Natural killer cell (primary cell): ENCODE data around the gene CCDC85C. TPM values are rescaled to one million over a fixed set of nuclear protein-coding genes. Genes with fewer than 3 reads are reported as not detected.

Experiments
- ATAC-seq, 3 donors: fragments of 150-1000 bp in 2 of 3; fragments of 200-7000 bp in 1 of 3; cut with Tn5 transposase; 1 replicate in 1 of 3; 2 replicates in 2 of 3; pipeline ENCODE4 v1.10.0; 2021; ENCODE audit warnings: mild to moderate bottlenecking in 2 of 3, moderate library complexity in 2 of 3
- DNase-seq, 2 donors: peaks; one replicate each; pipeline versions ENCODE4 v3.0.0 to v3.0.0-alpha.2; 2013 to 2021; ENCODE audit warnings: mixed read lengths in 1 of 2
- H3K27ac ChIP-seq: one replicate; pipeline ENCODE4 v1.5.1; 2013; ENCODE audit warnings: mild to moderate bottlenecking, low read length
- H3K27me3 ChIP-seq: one replicate; pipeline ENCODE4 v1.6.1; 2013; ENCODE audit warnings: low read length; ENCODE audit not compliant: control insufficient read depth, insufficient read depth
- H3K36me3 ChIP-seq: one replicate; pipeline ENCODE4 v1.6.1; 2013; ENCODE audit warnings: low read length; ENCODE audit not compliant: control insufficient read depth, insufficient read depth
- H3K4me1 ChIP-seq: one replicate; pipeline ENCODE4 v1.6.1; 2013; ENCODE audit warnings: low read length; ENCODE audit not compliant: control insufficient read depth, insufficient read depth
- H3K4me3 ChIP-seq: one replicate; pipeline ENCODE4 v1.5.1; 2013; ENCODE audit warnings: low read length
- H3K9me3 ChIP-seq: one replicate; pipeline ENCODE4 v1.6.1; 2013; ENCODE audit warnings: low read length; ENCODE audit not compliant: control insufficient read depth, insufficient read depth
- H3K27ac Mint-ChIP-seq, 2 donors: one replicate each; pipeline ENCODE4 v1.8.0; 2022; ENCODE audit warnings: mild to moderate bottlenecking in 2 of 2, mixed read lengths in 2 of 2, moderate library complexity in 1 of 2
- H3K27me3 Mint-ChIP-seq, 2 donors: one replicate each; pipeline ENCODE4 v1.8.0; 2022; ENCODE audit warnings: low read depth in 2 of 2, mixed read lengths in 2 of 2
- H3K36me3 Mint-ChIP-seq: one replicate; pipeline ENCODE4 v1.8.0; 2022; ENCODE audit warnings: mixed read lengths
- H3K4me1 Mint-ChIP-seq, 2 donors: one replicate each; pipeline ENCODE4 v1.8.0; 2022; ENCODE audit warnings: mixed read lengths in 2 of 2
- H3K4me3 Mint-ChIP-seq: one replicate; pipeline ENCODE4 v1.8.0; 2022; ENCODE audit warnings: mild to moderate bottlenecking, moderate library complexity, mixed read lengths
- H3K9me3 Mint-ChIP-seq, 2 donors: one replicate each; pipeline ENCODE4 v1.8.0; 2022; ENCODE audit warnings: mixed read lengths in 2 of 2
- WGBS: methylation state at CpG from one replicate; pipeline ENCODE4 v1.1.7; 2013; ENCODE audit warnings: missing lambda C conversion rate; ENCODE audit not compliant: insufficient coverage; 5-methylcytosine and 5-hydroxymethylcytosine counted together
- intact Hi-C: fragments of 100-400 bp; cut with micrococcal nuclease; formaldehyde crosslinking; loops from one replicate; pipeline ENCODE4 v1.14.2; 2022
- total RNA-seq, 4 donors: library from RNA; stranded (reverse); fragments of 120-200 nt in 1 of 4; gene quantifications; one replicate each; pipeline versions ENCODE4 v1.2.3 to v1.2.4, GENCODE V29; 2013 to 2022
- TF ChIP-seq, protein P1 (sequence below): fragments of 200-600 bp; IDR thresholded peaks from one replicate; pipeline ENCODE4 v1.8.0; 2022; ENCODE audit warnings: antibody characterized with exemption

Gene CCDC85C
- total RNA-seq, 3 donors from 2014 or later (not counting 1 experiment from before 2014, with no cell fraction given) = 0.73 to 4.3 (median 2.8) TPM

DNA sequence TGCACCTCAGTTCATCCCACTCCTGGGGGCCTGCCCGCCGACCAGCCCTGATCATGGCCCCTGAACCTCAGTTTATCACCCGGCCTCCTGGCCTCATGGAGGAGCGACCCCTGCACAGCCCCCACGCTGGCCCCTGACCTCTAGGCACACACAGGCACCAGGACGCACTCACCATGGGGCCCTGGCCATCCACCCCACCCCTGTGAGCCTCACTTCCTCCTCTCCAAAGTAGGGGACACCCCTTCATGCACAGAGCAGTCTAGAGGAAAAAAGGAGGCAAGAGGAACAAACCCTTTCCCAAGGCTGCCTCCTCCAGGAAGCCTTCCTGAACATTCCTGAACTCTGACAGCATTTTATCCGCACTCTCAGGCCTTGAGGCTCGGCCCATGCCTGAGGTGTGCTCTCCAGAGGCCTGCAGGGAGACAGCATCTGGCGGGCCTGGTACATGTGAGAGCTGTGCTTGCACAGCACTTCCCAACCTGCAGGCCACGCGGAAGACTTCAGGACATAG, 83.4 kb downstream of the CCDC85C start:
- H3K4me3 ChIP-seq = no peak overlapping the region
- no peaks in the 10 kb centered on the region for H3K36me3 Mint-ChIP-seq
- H3K4me1 ChIP-seq = peaks cover 5% of the 10 kb centered on the region
- DNase-seq (no peak), ATAC-seq (no peak)
- H3K27ac Mint-ChIP-seq = no peak overlapping the region
- H3K27me3 ChIP-seq = no peaks in the 10 kb centered on the region
- 87% methylated on average over 11 of the region's 11 CpGs for WGBS
- TF ChIP-seq, protein P1, sequence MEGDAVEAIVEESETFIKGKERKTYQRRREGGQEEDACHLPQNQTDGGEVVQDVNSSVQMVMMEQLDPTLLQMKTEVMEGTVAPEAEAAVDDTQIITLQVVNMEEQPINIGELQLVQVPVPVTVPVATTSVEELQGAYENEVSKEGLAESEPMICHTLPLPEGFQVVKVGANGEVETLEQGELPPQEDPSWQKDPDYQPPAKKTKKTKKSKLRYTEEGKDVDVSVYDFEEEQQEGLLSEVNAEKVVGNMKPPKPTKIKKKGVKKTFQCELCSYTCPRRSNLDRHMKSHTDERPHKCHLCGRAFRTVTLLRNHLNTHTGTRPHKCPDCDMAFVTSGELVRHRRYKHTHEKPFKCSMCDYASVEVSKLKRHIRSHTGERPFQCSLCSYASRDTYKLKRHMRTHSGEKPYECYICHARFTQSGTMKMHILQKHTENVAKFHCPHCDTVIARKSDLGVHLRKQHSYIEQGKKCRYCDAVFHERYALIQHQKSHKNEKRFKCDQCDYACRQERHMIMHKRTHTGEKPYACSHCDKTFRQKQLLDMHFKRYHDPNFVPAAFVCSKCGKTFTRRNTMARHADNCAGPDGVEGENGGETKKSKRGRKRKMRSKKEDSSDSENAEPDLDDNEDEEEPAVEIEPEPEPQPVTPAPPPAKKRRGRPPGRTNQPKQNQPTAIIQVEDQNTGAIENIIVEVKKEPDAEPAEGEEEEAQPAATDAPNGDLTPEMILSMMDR = no peak
- H3K36me3 ChIP-seq = no peaks in the 10 kb centered on the region
- H3K4me1 Mint-ChIP-seq = no peaks in the 10 kb centered on the region
- H3K9me3 Mint-ChIP-seq = no peaks in the 10 kb centered on the region
- intact Hi-C loops = no loop called here
- no peaks in the 10 kb centered on the region for H3K9me3 ChIP-seq
- H3K4me3 Mint-ChIP-seq = no peak overlapping the region
- H3K27me3 Mint-ChIP-seq = no peaks in the 10 kb centered on the region
- H3K27ac ChIP-seq = no peak overlapping the region

DNA sequence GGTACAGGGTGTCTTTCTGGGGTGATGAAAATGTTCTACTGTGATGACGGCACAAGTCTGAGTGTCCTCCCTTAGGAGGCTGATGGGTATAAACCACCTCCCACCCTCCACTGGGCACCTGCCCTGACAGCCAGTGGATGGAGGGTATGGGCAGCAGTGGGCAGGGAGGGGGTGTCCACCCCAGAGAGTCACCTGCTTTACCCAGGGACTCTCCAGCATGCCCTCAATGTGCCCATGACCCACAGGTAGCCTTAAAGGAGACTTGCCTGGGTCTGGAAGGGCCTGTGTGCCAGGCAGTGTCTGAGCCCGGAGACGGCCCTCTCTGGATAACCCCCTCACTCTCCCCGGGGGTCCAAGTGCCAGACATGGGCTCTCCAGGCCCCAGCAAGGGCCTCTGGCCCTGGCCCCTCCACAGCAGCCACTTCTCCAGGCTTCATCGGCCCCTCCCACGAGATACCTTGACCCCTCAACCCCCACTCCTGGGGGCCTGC, 84.0 kb downstream of the CCDC85C start:
- Mint-ChIP-seq H3K9me3 (no peaks in the 10 kb centered on the region), H3K36me3 (no peaks in the 10 kb centered on the region), H3K4me1 (no peaks in the 10 kb centered on the region), H3K27ac (no peak overlapping the region), H3K27me3 (no peaks in the 10 kb centered on the region), H3K4me3 (no peak overlapping the region)
- ATAC-seq (no peak), DNase-seq (no peak)
- no peaks in the 10 kb centered on the region for H3K27me3 ChIP-seq
- H3K4me1 ChIP-seq = peaks cover 5% of the 10 kb centered on the region
- H3K9me3 ChIP-seq = no peaks in the 10 kb centered on the region
- H3K27ac ChIP-seq = no peak overlapping the region
- TF ChIP-seq, protein P1 = no peak
- WGBS = 91% methylated on average over 5 of the region's 6 CpGs
- no peaks in the 10 kb centered on the region for H3K36me3 ChIP-seq
- intact Hi-C loops = no loop called here
- no peak overlapping the region for H3K4me3 ChIP-seq

DNA sequence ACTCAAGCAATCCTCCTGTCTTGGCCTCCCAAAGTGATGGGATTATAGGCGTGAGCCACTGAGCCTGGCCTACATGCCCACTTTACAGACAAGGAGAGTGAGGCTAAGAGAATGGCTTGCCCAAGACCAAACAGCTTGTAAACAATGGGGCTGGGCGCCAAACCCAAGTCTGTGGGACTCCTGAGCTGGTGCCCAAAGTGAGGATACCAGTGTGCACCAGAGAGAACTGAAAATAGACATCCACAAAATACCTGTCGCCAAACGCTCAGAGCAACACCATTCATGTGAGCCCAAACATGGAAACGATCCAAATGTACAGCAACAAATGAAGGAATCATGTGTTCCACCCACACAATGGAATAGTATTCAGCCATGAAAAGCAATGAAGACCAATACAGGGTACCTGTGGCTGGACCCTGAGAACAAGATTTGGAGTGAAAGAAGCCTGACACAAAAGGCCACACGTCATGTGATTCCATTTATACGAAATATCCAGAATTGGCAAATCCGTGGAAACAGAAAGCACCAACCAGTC, 84.6 kb downstream of the CCDC85C start:
- H3K27me3 Mint-ChIP-seq = no peaks in the 10 kb centered on the region
- H3K36me3 Mint-ChIP-seq = no peaks in the 10 kb centered on the region
- H3K9me3 ChIP-seq = no peaks in the 10 kb centered on the region
- H3K4me3 ChIP-seq = no peak overlapping the region
- no peaks in the 10 kb centered on the region for H3K9me3 Mint-ChIP-seq
- no peak for ATAC-seq
- no peaks in the 10 kb centered on the region for H3K4me1 Mint-ChIP-seq
- DNase-seq = no peak
- 95% methylated on average over 8 of the region's 8 CpGs for WGBS
- TF ChIP-seq, protein P1 = no peak
- H3K36me3 ChIP-seq = no peaks in the 10 kb centered on the region
- no peaks in the 10 kb centered on the region for H3K27me3 ChIP-seq
- intact Hi-C loops = no loop called here
- no peak overlapping the region for H3K4me3 Mint-ChIP-seq
- no peak overlapping the region for H3K27ac ChIP-seq
- H3K27ac Mint-ChIP-seq = no peak overlapping the region
- H3K4me1 ChIP-seq = peaks cover 5% of the 10 kb centered on the region
